RWPE1 (cell line): ENCODE data around the gene AKAP12.
A peak's percentile ranks its signal among the peaks of the same experiment; 100 is the strongest.

Experiments used
- CTCF ChIA-PET: fragments of 350-600 bp; sonication (Branson Sonifier 250); formaldehyde crosslinking; extraction: SDS; loops from one replicate; lab custom pipeline; 2021; lab: Yijun Ruan, JAX
- POLR2A ChIA-PET: fragments of 400-600 bp; formaldehyde crosslinking; extraction: SDS; loops from one replicate; lab custom pipeline; 2020; ENCODE audit warnings: antibody characterized with exemption; ENCODE audit not compliant: low non-redundant PET; lab: Yijun Ruan, JAX
- DNase-seq: peaks from one replicate; pipeline ENCODE4 v3.0.0; 2012; ENCODE audit warnings: low spot score
- H3K27ac ChIP-seq: fragments of 450-650 bp; 2 replicates; pipeline ENCODE4 v1.5.1; 2017
- CTCF ChIP-seq: fragments of 450-650 bp; conservative IDR thresholded peaks from 2 replicates; pipeline ENCODE4 v1.5.1; 2017; ENCODE audit warnings: low read depth, mild to moderate bottlenecking

Gene AKAP12

GRCh38 chr6:151230277-151230577, 9.5 kb upstream of the AKAP12 start:
- DNase-seq: no peak
- TF ChIP-seq CTCF: no peak
- POLR2A ChIA-PET: no interaction called here
- CTCF ChIA-PET: no interaction called here
- no peak overlapping the region for H3K27ac ChIP-seq

- ChIA-PET POLR2A (no interaction called here), CTCF (no interaction called here)
- TF ChIP-seq CTCF: no peak
- no peak for DNase-seq
- no peak overlapping the region for H3K27ac ChIP-seq
Observed at GRCh38 chr6:151232899-151233298, 6.9 kb upstream of the AKAP12 start.

- CTCF ChIA-PET: interaction anchor here (1.0 kb wide), 1 partner anchor 90 kb away, joined by 3 read pairs; no protein-coding TSS in a partner anchor
- no peak overlapping the region for H3K27ac ChIP-seq
- TF ChIP-seq CTCF: no peak
- POLR2A ChIA-PET: no interaction called here
- DNase-seq: no peak
Observed at GRCh38 chr6:151233731-151234130, 6.0 kb upstream of the AKAP12 start.

- H3K27ac ChIP-seq: no peak overlapping the region
- TF ChIP-seq CTCF: no peak
- POLR2A ChIA-PET: no interaction called here
- CTCF ChIA-PET: no interaction called here
- DNase-seq: no peak
Observed at GRCh38 chr6:151236668-151237401, 2.9 kb upstream of the AKAP12 start.

- POLR2A ChIA-PET: no interaction called here
- peak; percentile 44 for DNase-seq
- no peak overlapping the region for H3K27ac ChIP-seq
- no peak for TF ChIP-seq CTCF
- CTCF ChIA-PET: interaction anchor here (1.6 kb wide), 1 partner anchor 84 kb away, joined by 4 read pairs; no protein-coding TSS in a partner anchor
Observed at GRCh38 chr6:151240036-151240685, 394 bp downstream of the AKAP12 start.

- POLR2A ChIA-PET: no interaction called here
- CTCF ChIA-PET: interaction anchor here (0.7 to 1.6 kb wide), 2 partner anchors 83 to 129 kb away, joined by 4 read pairs; no protein-coding TSS in a partner anchor
- peak; percentile 52 for DNase-seq
- H3K27ac ChIP-seq: no peak overlapping the region
- no peak for TF ChIP-seq CTCF
Observed at GRCh38 chr6:151240791-151241642, 1.2 kb downstream of the AKAP12 start.
